ENCODE measurements around the gene OXNAD1.

The OXNAD1 gene

DNA sequence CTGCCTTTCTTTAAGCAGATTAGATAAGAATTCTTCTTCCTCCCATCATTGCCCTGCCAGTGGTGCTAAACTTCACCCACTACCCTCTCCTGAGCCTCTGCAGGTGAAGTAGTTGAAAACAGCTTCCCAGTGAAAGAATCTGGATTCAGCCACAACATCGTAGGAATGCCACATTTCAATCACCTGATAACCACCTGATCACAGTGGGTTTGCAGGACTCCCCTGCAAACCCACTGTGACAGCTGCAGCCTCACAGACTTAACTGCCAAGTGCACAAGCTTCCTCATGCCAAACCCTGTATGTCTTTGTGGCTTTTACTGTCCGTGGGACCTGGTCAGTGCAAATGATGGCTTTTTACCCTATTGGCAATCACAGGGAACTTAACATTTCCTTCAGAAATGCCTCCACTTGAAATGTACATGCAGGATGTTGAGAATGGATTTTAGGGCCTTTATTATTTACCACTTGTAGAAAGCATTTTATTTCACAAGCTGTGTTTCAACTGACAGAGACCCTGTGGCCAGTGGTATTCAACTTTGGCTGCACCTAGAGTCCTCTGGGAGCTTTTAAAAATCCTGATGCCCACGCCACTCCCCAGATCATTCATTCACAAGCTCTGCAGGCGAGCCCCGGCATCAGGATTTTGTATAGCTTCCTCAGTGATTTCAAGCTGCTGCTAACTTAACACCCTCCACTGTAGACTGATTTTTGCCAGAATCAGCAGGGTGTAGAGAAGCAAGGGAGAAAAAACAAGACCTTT, 49.1 kb downstream of the OXNAD1 start:
- DNase-seq, result no peak
- no peak for TF ChIP-seq POLR2A (IDR thresholded peaks at IDR 0.05; ENCODE audit: low read length)
- TF ChIP-seq GATA1 (IDR thresholded peaks at IDR 0.05; ENCODE audit: low read depth, low read length), result no peak

DNA sequence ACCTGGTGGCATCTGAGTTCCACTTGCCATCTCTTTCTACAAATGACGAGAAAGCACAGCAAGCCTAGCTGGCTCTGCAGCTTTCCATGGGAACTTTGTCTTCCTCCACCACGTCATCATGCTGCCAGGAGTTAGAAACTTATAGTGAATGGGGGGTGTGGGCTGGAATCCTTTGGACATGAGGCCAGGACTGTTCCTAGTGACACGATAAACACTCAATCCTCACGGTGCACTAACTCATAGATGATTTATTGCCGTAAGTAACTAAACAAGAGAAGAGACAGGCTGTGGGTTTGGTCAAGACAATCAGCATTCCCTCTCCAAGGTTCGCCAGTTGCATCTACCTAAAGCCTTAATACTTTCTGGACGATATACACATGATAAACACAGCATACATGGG, 50.6 kb downstream of the OXNAD1 start:
- TF ChIP-seq GATA1 (IDR thresholded peaks at IDR 0.05; ENCODE audit: low read depth, low read length), result no peak
- no peak for TF ChIP-seq POLR2A (IDR thresholded peaks at IDR 0.05; ENCODE audit: low read length)
- DNase-seq, result no peak

DNA sequence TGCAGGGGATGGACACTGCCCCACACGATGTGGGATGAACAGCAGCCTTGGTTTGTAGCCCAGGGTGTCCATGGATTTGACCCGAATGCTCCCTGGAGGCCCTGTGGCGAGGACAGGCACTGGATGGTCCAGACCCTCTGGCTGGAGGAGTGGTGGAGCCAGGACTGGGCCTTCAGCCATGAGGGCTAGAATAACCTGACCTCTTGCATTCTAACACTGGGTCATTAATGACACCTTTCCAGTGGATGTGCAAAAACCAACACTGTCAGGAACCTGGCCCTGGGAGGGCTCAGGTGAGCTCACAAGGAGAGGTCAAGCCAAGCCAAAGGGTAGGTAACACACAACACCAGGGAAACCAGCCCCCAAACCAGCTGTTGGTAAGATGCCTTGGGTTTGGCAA, 51.4 kb downstream of the OXNAD1 start:
- TF ChIP-seq POLR2A (IDR thresholded peaks at IDR 0.05; ENCODE audit: low read length), result no peak
- no peak for TF ChIP-seq GATA1 (IDR thresholded peaks at IDR 0.05; ENCODE audit: low read depth, low read length)
- no peak for DNase-seq

DNA sequence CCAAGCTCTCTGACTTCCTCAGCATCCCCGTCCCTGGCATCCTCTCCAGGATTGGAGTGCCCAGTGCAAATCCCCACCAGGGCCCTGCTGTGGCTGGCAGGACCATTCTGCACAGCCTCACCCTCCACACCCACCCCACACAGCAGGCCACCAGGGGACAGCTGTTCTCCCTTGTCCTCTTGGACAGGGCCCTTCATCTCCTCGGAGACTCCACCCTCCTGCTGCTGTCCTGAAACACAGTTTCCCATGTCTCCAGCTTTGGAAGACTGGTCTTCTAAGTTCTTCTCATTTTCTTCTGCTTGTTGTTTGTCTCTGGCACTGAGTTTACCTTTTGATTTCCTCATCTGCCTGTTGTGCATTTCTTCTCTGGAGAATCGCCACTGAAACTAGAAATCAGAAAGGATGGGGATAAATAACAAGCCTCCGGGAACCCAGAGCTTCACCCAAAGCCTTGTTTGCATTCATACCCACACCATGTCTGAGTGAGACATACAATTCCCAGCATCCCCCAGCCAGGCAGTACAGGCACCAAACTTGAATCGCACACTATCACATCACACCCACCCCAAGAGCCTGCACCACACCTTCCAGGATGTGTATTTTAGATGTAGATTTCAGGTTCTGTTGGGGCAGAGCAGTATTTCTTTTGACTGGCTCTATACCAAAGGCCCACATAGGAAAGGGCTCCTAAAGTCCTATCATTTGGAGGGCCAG, 52.0 kb downstream of the OXNAD1 start:
- no peak for DNase-seq
- TF ChIP-seq POLR2A (IDR thresholded peaks at IDR 0.05; ENCODE audit: low read length) (no peak), GATA1 (IDR thresholded peaks at IDR 0.05; ENCODE audit: low read depth, low read length) (no peak)

DNA sequence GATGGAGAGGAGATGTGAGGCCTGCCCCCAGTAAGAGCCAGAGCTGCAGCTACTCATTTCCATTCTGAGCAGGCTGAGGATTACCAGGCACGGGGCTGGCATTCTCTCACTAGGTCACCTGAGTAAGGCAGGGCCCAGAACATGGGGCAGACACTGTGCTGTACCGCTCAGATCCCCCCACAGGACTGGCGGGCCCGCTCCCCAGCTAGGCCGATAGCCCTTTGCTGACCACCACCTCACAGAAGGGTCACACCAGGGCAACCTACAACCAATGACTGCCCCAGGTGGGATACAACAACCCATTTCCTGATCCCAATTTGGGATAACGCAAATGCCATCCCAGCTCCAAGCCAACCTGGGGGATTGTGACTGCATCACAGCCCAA, 52.5 kb downstream of the OXNAD1 start:
- DNase-seq, result no peak
- TF ChIP-seq POLR2A (IDR thresholded peaks at IDR 0.05; ENCODE audit: low read length) (no peak), GATA1 (IDR thresholded peaks at IDR 0.05; ENCODE audit: low read depth, low read length) (no peak)

DNA sequence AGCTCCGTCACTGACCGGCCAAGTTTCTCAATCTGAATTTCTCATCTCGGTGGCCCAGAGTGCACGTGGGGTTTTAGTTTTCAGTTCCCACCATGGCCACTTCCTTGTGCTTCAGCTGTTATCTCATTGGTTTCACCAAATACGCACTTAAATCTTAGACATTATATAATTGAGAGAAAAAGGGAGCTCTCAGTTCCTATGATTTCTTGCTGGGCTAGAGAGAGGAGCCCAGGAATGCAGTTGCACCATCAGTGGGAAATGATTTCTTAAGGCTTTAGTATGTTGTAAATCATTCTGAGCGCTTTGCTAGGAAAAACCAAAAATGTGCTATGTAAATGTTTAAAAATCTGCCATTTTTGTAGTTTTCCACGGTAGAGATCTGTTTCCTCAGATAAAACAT, 53.2 kb downstream of the OXNAD1 start:
- TF ChIP-seq GATA1 (IDR thresholded peaks at IDR 0.05; ENCODE audit: low read depth, low read length) (no peak), POLR2A (IDR thresholded peaks at IDR 0.05; ENCODE audit: low read length) (no peak)
- DNase-seq, result no peak

DNA sequence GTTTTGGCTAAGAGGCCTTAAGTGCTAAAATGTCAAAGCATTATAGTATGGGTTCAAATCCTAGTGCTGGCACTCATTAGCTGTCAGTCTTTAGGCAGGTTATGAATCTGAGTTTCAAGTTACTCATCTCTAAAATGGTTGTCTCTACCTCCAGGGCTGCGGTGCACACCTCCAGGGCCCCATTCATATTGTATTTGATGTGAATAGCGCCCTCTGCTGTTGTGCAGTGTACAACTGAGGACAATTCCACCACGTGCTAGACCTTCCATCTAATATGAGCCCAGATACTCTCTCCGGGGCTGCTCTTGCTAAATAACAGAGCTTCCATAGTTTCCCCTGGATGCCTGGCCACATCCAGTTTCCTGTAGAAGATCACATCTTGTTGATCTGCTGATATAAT, 54.3 kb downstream of the OXNAD1 start:
- DNase-seq, result peak; percentile 63 to 68
- TF ChIP-seq GATA1 (IDR thresholded peaks at IDR 0.05; ENCODE audit: low read depth, low read length), result no peak
- TF ChIP-seq POLR2A (IDR thresholded peaks at IDR 0.05; ENCODE audit: low read length), result no peak

DNA sequence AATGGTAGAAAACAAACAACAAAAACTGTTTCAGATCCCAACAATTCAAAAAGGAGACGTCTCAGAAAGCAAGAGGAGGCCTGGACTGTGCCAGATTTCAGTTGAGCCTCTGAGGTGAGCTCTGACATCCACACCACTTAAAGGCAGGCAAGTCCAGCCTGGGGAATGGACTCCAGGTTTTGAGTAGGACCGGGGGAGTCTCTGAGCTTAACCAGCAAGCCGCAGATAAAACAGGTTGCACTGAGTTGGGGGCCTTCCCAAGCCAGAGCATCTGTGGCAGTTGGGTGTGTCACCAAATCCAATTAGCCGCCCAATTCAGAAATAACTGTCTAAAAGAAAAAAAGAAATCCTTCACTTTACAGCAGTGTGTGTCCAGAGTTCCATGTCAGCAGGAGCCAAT, 54.7 kb downstream of the OXNAD1 start:
- TF ChIP-seq GATA1 (IDR thresholded peaks at IDR 0.05; ENCODE audit: low read depth, low read length), result no peak
- no peak for TF ChIP-seq POLR2A (IDR thresholded peaks at IDR 0.05; ENCODE audit: low read length)
- no peak for DNase-seq

DNA sequence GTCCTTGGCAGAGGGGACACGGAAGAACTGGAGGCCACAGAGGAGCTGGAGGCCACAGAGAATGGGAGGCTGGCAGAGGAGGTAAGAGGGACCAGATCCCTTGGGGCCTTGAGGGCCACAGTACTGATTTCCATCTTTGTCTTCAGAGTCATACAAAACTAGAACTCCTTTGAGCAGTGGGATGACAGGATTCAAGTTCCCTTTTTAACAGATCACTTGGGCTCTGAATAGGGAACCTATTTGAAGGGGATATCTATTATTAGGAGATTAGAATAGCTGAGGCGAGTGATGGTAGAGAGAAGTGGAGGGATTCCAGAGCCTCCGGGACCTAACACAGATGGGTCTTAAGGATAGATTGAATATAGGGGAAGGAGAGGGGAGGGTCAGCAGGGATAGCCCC, 55.7 kb downstream of the OXNAD1 start:
- TF ChIP-seq POLR2A (IDR thresholded peaks at IDR 0.05; ENCODE audit: low read length) (no peak), GATA1 (IDR thresholded peaks at IDR 0.05; ENCODE audit: low read depth, low read length) (no peak)
- no peak for DNase-seq

DNA sequence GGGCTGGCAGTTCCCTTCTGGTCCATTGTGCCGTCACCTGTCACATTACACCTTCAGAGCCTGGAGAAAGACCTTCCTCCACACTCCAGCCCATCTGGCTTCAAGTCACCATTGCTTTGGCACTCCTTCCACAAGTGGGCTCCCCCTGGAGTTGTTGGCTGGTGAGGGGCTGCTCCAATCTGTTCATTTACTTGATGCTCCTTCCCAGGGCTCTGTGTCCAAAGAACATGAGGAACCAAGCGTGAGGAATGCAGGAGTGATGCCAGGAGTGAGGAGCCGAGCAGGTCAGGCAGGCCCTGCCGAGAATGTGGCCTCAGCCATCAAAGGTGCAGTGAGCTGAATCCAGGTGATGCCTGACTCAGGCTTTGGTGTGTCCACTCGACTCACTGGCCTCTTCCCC, 57.2 kb downstream of the OXNAD1 start:
- DNase-seq, result no peak
- TF ChIP-seq GATA1 (IDR thresholded peaks at IDR 0.05; ENCODE audit: low read depth, low read length), result no peak
- no peak for TF ChIP-seq POLR2A (IDR thresholded peaks at IDR 0.05; ENCODE audit: low read length)

DNA sequence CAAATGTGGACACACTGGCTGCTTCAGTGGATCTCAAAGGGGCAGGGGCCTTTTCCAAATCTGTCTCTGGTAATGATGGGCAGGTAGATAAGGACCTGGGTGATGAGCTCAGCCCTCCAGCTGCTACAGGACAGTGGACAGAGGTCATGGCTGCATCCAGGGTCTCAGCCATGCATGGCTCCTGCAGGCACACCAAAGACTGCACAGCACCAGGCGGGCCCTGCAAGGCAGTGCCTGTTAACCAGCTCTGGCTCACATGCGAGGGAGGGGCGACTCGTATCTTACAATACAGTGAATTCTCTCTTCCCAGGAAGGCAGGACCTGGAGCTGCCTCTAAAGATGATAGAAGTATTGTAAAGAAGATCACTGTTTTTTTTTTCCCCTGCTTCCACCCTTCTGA, 58.7 kb downstream of the OXNAD1 start:
- TF ChIP-seq GATA1 (IDR thresholded peaks at IDR 0.05; ENCODE audit: low read depth, low read length) (no peak), POLR2A (IDR thresholded peaks at IDR 0.05; ENCODE audit: low read length) (no peak)
- DNase-seq, result no peak

DNA sequence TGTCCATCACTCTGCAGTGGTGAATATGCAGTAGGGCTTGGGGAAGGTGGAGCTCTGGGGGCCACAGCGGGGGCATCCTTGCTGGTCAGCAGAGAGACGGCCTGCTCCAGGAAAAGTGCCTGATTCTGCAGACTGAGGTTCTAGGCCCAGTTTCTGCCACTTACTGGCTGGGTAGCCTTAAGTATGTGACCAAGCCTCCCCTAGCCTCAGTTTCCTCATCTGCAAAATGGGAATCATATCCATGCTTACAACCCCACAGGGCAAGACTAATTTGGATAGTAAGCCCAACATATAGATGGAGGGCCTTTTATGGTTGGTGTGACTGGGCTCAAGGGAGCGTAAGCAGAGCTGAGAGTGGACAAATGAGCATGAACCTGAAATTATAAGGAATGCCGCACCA, 60.8 kb downstream of the OXNAD1 start:
- TF ChIP-seq GATA1 (IDR thresholded peaks at IDR 0.05; ENCODE audit: low read depth, low read length) (no peak), POLR2A (IDR thresholded peaks at IDR 0.05; ENCODE audit: low read length) (no peak)
- DNase-seq, result no peak

DNA sequence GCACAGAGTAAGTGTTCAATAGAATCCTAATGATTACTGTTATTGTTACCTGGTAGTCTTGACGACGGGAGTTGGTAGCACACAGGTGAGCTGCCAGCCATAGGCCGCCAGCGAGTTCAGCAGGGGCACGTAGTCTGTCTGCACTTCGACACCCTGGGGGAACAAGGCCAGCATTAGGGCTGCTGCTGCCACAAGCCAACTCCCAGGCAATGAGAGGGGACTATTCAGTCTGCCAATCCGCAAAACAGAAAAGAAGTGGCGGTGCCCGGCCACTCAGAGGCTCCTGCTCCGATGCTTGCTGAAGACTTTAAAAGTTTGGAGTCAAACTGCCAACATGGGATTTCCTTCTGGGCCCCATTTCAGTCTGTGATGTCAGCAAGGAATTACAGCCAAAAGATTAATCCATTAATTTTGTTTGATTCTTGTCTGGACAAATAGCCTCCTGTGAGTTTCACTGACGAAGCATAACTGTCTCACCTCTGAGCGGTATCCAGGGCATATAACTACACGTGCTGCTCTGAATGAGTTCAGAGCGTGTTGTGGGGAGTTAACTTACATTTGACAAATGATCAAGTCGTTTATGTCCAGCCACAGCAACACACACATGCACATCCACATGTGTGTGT, 61.8 kb downstream of the OXNAD1 start:
- DNase-seq, result no peak
- TF ChIP-seq GATA1 (IDR thresholded peaks at IDR 0.05; ENCODE audit: low read depth, low read length), result no peak
- no peak for TF ChIP-seq POLR2A (IDR thresholded peaks at IDR 0.05; ENCODE audit: low read length)

DNA sequence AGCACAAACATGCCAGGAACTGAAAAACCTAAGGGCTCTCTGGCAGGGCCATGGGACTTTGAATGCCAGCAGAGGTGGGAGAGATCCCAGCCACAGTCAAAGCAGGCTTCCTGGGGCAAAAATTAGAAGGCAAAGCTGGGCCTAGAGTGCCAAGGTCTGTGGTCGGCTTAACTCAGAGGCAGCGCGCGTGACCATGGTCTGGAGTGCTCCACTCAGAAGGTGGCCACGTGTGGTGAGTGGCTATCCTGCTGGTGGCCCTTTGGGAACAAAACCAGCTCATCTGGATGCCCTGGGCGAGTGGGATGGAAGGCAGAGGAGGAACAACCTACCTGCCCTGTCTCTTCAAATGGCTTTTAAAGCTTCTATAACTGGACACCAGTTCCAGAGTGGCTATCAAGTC, 63.1 kb downstream of the OXNAD1 start:
- TF ChIP-seq POLR2A (IDR thresholded peaks at IDR 0.05; ENCODE audit: low read length) (no peak), GATA1 (IDR thresholded peaks at IDR 0.05; ENCODE audit: low read depth, low read length) (no peak)
- no peak for DNase-seq

Measured in erythroblast (primary cell).